Osteocyte (in vitro differentiated cells): ENCODE measurements around the gene CCDC190. TPM values are rescaled to one million over a fixed set of nuclear protein-coding genes. Genes with fewer than 3 reads are reported as not detected.
"Not testable (repeated sequence)": the region's sequence is repeated elsewhere in the genome, so short reads cannot be mapped to it uniquely, and the experiment has no call there.

Experiments
- DNase-seq: peaks from one replicate; pipeline ENCODE4 v3.0.0; 2021; ENCODE audit warnings: mixed read lengths; ENCODE audit not compliant: unreplicated experiment; ENCODE audit errors: extremely low spot score
- H3K27ac Mint-ChIP-seq: one replicate; pipeline ENCODE4 v1.8.0; 2021; ENCODE audit warnings: mild to moderate bottlenecking, mixed read lengths; ENCODE audit not compliant: unreplicated experiment
- H3K27me3 Mint-ChIP-seq: one replicate; pipeline ENCODE4 v1.8.0; 2021; ENCODE audit warnings: mixed read lengths; ENCODE audit not compliant: unreplicated experiment
- H3K36me3 Mint-ChIP-seq: one replicate; pipeline ENCODE4 v1.8.0; 2021; ENCODE audit warnings: mixed read lengths; ENCODE audit not compliant: unreplicated experiment
- H3K4me1 Mint-ChIP-seq: one replicate; pipeline ENCODE4 v1.8.0; 2021; ENCODE audit warnings: mixed read lengths; ENCODE audit not compliant: unreplicated experiment
- H3K4me3 Mint-ChIP-seq: one replicate; pipeline ENCODE4 v1.8.0; 2021; ENCODE audit warnings: mild to moderate bottlenecking, moderate library complexity, mixed read lengths; ENCODE audit not compliant: unreplicated experiment
- H3K9me3 Mint-ChIP-seq: one replicate; pipeline ENCODE4 v1.8.0; 2021; ENCODE audit warnings: mixed read lengths; ENCODE audit not compliant: unreplicated experiment
- total RNA-seq: library from RNA; stranded (reverse); gene quantifications from 2 replicates; pipeline ENCODE4 v1.2.1, GENCODE V29; 2021
- TF ChIP-seq, protein P1 (sequence below): fragments of 200-600 bp; sonication (generic); IDR thresholded peaks from 2 replicates; pipeline ENCODE4 v1.5.0; 2021; ENCODE audit warnings: antibody characterized with exemption, mild to moderate bottlenecking, moderate library complexity

The CCDC190 gene
- total RNA-seq, 1 donor from 2014 or later, result 1.1 TPM

DNA sequence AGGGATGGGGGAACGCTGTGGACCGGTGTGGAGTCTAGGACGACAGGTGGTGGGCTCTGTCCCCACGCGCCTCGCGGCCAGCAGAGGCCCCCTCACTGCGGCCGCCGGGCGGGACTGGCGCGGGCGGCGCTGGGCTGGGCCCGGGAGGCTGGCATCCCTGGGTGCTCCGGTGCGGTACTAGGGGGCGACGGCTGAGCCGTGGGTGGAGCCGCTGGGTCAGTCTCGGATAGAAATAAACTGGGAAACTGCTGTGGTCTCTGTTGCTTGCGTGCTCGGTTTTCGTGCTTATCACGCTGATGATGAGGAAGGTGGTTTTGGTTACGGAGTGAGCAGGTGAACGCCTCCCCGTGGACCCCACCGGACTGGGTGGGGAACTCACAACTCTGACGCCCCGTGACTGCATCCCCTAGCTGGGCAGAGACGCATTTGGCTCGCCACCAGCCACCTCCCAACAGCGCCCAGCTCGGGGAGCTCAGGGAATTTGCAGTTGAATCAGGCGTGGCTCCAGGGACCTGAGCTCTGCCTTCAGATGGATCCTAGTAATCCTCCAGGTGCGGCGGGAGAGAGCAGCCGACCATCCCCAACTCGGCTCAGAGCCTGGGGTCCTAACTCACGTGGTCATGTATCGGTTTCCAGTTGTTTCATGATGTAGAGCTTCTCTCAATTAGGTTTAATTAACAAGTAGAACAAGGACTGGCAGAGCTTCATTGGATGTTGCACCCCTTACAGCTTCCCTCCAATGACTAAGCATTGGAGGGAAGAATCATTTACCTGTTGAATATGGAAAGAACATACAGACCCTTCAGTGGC lies 38.4 kb downstream of the CCDC190 start:
- TF ChIP-seq, protein P1, sequence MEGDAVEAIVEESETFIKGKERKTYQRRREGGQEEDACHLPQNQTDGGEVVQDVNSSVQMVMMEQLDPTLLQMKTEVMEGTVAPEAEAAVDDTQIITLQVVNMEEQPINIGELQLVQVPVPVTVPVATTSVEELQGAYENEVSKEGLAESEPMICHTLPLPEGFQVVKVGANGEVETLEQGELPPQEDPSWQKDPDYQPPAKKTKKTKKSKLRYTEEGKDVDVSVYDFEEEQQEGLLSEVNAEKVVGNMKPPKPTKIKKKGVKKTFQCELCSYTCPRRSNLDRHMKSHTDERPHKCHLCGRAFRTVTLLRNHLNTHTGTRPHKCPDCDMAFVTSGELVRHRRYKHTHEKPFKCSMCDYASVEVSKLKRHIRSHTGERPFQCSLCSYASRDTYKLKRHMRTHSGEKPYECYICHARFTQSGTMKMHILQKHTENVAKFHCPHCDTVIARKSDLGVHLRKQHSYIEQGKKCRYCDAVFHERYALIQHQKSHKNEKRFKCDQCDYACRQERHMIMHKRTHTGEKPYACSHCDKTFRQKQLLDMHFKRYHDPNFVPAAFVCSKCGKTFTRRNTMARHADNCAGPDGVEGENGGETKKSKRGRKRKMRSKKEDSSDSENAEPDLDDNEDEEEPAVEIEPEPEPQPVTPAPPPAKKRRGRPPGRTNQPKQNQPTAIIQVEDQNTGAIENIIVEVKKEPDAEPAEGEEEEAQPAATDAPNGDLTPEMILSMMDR, result no peak
- Mint-ChIP-seq H3K27me3 (peaks cover 6% of the 10 kb centered on the region), H3K27ac (peak overlapping the region; percentile 14), H3K4me3 (peak overlapping the region; percentile 72), H3K4me1 (peaks cover 9% of the 10 kb centered on the region), H3K9me3 (peaks cover 3% of the 10 kb centered on the region), H3K36me3 (no peaks in the 10 kb centered on the region)
- DNase-seq, result peak; percentile 83

DNA sequence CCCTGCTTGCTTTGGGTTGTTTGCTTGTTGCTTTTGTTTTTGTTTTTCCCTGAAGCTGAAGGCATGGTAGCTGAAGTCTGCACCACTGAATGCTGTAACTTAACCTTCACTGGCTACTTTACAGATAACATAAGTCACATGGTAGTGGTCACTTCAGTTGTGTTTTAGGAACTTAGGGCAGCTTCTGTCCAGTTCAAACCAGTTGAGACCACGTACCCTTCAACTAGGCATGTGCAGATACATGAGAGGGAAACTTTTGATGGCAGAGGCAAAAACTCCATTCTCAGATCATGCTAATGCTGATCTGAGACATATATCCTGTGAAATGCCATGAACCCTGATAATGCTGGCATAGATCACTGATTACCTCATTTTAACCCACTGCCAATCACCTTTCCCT lies 42.3 kb downstream of the CCDC190 start:
- not testable (repeated sequence) for H3K9me3 Mint-ChIP-seq, H3K4me3 Mint-ChIP-seq, H3K36me3 Mint-ChIP-seq, H3K4me1 Mint-ChIP-seq, H3K27me3 Mint-ChIP-seq, H3K27ac Mint-ChIP-seq, DNase-seq

DNA sequence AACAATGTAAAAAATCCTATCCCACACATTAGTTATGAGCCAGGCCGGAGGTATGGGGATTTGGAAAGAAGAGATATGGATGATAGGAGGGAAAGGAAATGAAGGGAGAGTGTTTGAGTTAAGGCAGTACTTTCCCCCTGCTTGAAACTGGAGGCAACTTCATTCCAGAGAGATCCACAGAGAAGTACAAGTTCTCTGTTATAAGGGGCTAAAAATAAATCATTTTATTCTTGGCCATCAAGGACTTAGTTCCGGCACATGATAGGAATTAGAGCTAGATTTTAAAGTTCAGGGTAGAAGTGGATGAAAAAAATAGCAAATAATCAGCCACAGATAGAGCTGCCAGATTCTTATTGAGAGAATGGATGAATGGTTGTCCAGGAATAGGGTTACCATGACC lies 42.8 kb downstream of the CCDC190 start:
- H3K36me3 Mint-ChIP-seq, H3K27me3 Mint-ChIP-seq, DNase-seq, H3K4me1 Mint-ChIP-seq, H3K27ac Mint-ChIP-seq, H3K4me3 Mint-ChIP-seq, H3K9me3 Mint-ChIP-seq: not testable (repeated sequence)

DNA sequence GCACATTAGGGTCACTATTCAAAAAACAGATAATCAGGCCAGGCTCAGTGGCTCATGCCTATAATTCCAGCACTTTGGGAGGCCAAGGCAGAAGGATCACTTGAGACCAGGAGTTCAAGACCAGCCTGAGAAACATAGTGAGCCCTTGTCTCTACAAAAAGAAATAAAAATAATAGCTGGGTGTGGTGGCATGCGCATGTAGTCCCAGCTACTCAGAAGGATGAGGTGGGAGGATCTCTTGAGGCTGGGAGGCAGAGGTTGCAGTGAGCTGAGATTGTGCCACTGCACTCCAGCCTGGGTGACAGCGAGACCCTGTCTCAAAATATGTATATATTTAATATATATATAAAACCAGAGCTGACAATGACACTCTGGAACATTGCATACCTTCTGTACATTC lies 48.6 kb downstream of the CCDC190 start:
- not testable (repeated sequence) for H3K27ac Mint-ChIP-seq, H3K27me3 Mint-ChIP-seq, H3K4me1 Mint-ChIP-seq, H3K4me3 Mint-ChIP-seq, DNase-seq, H3K9me3 Mint-ChIP-seq
- H3K36me3 Mint-ChIP-seq, result peaks cover 12% of the 10 kb centered on the region

DNA sequence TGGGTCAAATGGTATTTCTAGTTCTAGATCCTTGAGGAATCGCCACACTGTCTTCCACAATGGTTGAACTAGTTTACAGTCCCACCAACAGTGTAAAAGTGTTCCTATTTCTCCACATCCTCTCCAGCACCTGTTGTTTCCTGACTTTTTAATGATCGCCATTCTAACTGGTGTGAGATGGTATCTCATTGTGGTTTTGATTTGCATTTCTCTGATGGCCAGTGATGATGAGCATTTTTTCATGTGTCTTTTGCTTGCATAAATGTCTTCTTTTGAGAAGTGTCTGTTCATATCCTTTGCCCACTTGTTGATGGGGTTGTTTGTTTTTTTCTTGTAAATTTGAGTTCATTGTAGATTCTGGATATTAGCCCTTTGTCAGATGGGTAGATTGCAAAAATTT lies 53.5 kb downstream of the CCDC190 start:
- H3K4me3 Mint-ChIP-seq, H3K9me3 Mint-ChIP-seq, H3K4me1 Mint-ChIP-seq, DNase-seq, H3K27me3 Mint-ChIP-seq, H3K27ac Mint-ChIP-seq: not testable (repeated sequence)
- peaks cover 17% of the 10 kb centered on the region for H3K36me3 Mint-ChIP-seq

Other genes with a start within 250 kb of the CCDC190 start
- 173 and 185 TPM in 2 replicates for gene DDR2, start 228.7 kb downstream of the CCDC190 start, total RNA-seq
- gene HSD17B7, start 70.5 kb downstream of the CCDC190 start, total RNA-seq, result 6.5 and 6.7 TPM in 2 replicates
- 99.0 and 121 TPM in 2 replicates for gene RGS4, start 208.2 kb upstream of the CCDC190 start, total RNA-seq